ENCODE data around the gene ZNF850. TPM values are rescaled to one million over a fixed set of nuclear protein-coding genes. Genes with fewer than 3 reads are reported as not detected.

Gene ZNF850
- total and polyA plus RNA-seq, 2 of the 13 experiments (the other 11 are each of a cell fraction or from before 2014, with no cell fraction given): 0.78 to 6.6 TPM

- WGBS (ENCODE audit: low lambda C conversion rate): 97% methylated on average over 10 of the region's 10 CpGs
- H4K20me1 ChIP-seq (ENCODE audit: insufficient read depth, low read length): no peaks in the 10 kb centered on the region
- peaks cover 100% of the 10 kb centered on the region for H3K9me3 ChIP-seq (ENCODE audit: low read length)
- DNase-seq (ENCODE audit: low spot score) (no peak), ATAC-seq (no peak), FAIRE-seq (no peak)
- H3K4me2 ChIP-seq (ENCODE audit: low read depth, low read length): no peak overlapping the region
- no TSS peak for BruUV-seq (replicated peaks)
- ChIA-PET POLR2A (no interaction called here), CTCF (ENCODE audit: low intra/inter-chr PET ratio, low total read pairs) (no interaction called here)
- in situ Hi-C loops (cut with HindIII; ENCODE audit: extremely low pct_ligation_motif_present, low pct_unique_long_range_greater_than_20kb): no loop called here
- TF ChIP-seq ZZZ3 (CRISPR knock-in tag; IDR thresholded peaks at IDR 0.05; ENCODE audit: borderline replicate concordance) (no peak), TAF1 (CRISPR knock-in tag; IDR thresholded peaks at IDR 0.05) (no peak), SRSF1 (optimal IDR thresholded peaks at IDR 0.05; ENCODE audit: low read depth, low read length) (no peak), RERE (CRISPR knock-in tag; IDR thresholded peaks at IDR 0.05; ENCODE audit: low read depth) (no peak), SMAD1 (CRISPR knock-in tag; IDR thresholded peaks at IDR 0.05; ENCODE audit: borderline replicate concordance, low read depth) (no peak), PHF5A (CRISPR knock-in tag; IDR thresholded peaks at IDR 0.05; ENCODE audit: low read depth, unreplicated experiment) (no peak), ATRX (CRISPR knock-in tag; IDR thresholded peaks at IDR 0.05; ENCODE audit: borderline replicate concordance) (no peak), RAD21 (CRISPR knock-in tag; IDR thresholded peaks at IDR 0.05) (no peak), MED1 (CRISPR knock-in tag; IDR thresholded peaks at IDR 0.05) (no peak), ZNF20 (CRISPR knock-in tag; IDR thresholded peaks at IDR 0.05) (no peak), TBX2 (CRISPR knock-in tag; IDR thresholded peaks at IDR 0.05; ENCODE audit: borderline replicate concordance) (no peak), POLR2AphosphoS2 (IDR thresholded peaks at IDR 0.05; ENCODE audit: low read depth, low read length) (no peak), GMEB1 (CRISPR knock-in tag; IDR thresholded peaks at IDR 0.05; ENCODE audit: borderline replicate concordance) (no peak), ARID2 (CRISPR knock-in tag; IDR thresholded peaks at IDR 0.05; ENCODE audit: borderline replicate concordance) (no peak), ZNF737 (CRISPR knock-in tag; IDR thresholded peaks at IDR 0.05; ENCODE audit: borderline replicate concordance) (no peak), FOXO4 (CRISPR knock-in tag; conservative IDR thresholded peaks at IDR 0.05) (no peak), SMAD9 (CRISPR knock-in tag; IDR thresholded peaks at IDR 0.05) (no peak)
- no peak overlapping the region for H3K9ac ChIP-seq (ENCODE audit: insufficient read depth, low read depth, low read length)
- peaks cover 13 to 43% of the 10 kb centered on the region in 2 experiments for H3K36me3 ChIP-seq (replicated peaks in 1 of 2; ENCODE audit: control insufficient read depth in 1 of 2, insufficient read depth in 2 of 2, low read length in 2 of 2)
- intact Hi-C loops (cut with micrococcal nuclease; ENCODE audit: unreplicated experiment): no loop called here
- no peak overlapping the region for H2AFZ ChIP-seq (ENCODE audit: low read length)
- no peak overlapping the region for H3K27ac ChIP-seq (ENCODE audit: extremely low read length, insufficient read depth, low read length)
- H3K79me2 ChIP-seq (ENCODE audit: insufficient read depth, low read length): no peaks in the 10 kb centered on the region
- no peaks in the 10 kb centered on the region for H3K27me3 ChIP-seq (ENCODE audit: control insufficient read depth in 1 of 2, insufficient read depth in 2 of 2, low read length in 2 of 2)
- no peak overlapping the region for H3K4me3 ChIP-seq (replicated peaks in 1 of 3; ENCODE audit: insufficient read depth in 1 of 3, low read depth in 2 of 3, low read length in 3 of 3)
- no peaks in the 10 kb centered on the region for H3K4me1 ChIP-seq (ENCODE audit: insufficient read depth, low read length)
Observed at GRCh38 chr19:36747750-36748149, 24.9 kb downstream of the ZNF850 start.
